22Rv1 (cell line): Measurements from ENCODE around the gene ANKRD65.
"Not testable (repeated sequence)": the region's sequence is repeated elsewhere in the genome, so short reads cannot be mapped to it uniquely, and the experiment has no call there.

Source experiments
- ZFX ChIP-seq: fragments of 450-650 bp; IDR thresholded peaks from 2 replicates; pipeline ENCODE4 v1.6.1; 2017; ENCODE audit warnings: antibody characterized with exemption, borderline replicate concordance
- TF ChIP-seq, protein P1 (sequence below): fragments of 450-650 bp; IDR thresholded peaks from 2 replicates; pipeline ENCODE4 v1.5.1; 2017; ENCODE audit warnings: mild to moderate bottlenecking

DNA sequence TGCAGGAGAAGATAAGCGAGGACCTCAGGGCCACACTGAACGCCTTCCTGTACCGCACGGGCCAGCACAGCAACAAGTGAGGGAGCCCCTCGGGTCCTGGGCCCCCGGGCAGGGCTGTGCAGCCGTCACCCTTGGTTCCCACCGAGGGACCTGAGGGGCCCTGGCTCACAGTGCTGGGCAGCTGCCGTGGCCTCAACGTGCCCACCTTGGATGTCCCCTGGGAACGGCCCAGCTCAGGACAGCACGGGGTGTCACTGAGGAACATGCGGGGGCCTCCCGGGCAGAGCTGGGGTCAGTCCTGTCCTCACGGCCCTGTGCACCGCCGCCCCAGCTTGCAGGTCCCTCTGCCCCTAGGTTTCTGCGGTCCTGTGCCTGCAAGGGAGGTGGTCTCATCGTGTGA lies 38.1 kb upstream of the ANKRD65 start:
- TF ChIP-seq, protein P1, sequence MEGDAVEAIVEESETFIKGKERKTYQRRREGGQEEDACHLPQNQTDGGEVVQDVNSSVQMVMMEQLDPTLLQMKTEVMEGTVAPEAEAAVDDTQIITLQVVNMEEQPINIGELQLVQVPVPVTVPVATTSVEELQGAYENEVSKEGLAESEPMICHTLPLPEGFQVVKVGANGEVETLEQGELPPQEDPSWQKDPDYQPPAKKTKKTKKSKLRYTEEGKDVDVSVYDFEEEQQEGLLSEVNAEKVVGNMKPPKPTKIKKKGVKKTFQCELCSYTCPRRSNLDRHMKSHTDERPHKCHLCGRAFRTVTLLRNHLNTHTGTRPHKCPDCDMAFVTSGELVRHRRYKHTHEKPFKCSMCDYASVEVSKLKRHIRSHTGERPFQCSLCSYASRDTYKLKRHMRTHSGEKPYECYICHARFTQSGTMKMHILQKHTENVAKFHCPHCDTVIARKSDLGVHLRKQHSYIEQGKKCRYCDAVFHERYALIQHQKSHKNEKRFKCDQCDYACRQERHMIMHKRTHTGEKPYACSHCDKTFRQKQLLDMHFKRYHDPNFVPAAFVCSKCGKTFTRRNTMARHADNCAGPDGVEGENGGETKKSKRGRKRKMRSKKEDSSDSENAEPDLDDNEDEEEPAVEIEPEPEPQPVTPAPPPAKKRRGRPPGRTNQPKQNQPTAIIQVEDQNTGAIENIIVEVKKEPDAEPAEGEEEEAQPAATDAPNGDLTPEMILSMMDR, result not testable (repeated sequence)
- TF ChIP-seq ZFX, result not testable (repeated sequence)
